Umbilical cord (tissue), 2 donors: ENCODE results near the gene DOK4. TPM values are rescaled to one million over a fixed set of nuclear protein-coding genes. Genes with fewer than 3 reads are reported as not detected.

Source experiments
- DNase-seq: peaks from one replicate; pipeline ENCODE4 v3.0.0-alpha.2; 2015; ENCODE audit warnings: low spot score
- total RNA-seq: library from RNA; depleted of rRNA; stranded (reverse); fragments of >200 nt; gene quantifications from one replicate; pipeline ENCODE4 v1.2.3, GENCODE V29; 2014; ENCODE audit warnings: low replicate concordance; ENCODE audit not compliant: insufficient read depth

The DOK4 gene
- total RNA-seq, 1 donor from 2014 or later: 22.4 TPM

- DNase-seq: no peak
Observed at GRCh38 chr16:57478396-57479204, 7.7 kb downstream of the DOK4 start.

DNA sequence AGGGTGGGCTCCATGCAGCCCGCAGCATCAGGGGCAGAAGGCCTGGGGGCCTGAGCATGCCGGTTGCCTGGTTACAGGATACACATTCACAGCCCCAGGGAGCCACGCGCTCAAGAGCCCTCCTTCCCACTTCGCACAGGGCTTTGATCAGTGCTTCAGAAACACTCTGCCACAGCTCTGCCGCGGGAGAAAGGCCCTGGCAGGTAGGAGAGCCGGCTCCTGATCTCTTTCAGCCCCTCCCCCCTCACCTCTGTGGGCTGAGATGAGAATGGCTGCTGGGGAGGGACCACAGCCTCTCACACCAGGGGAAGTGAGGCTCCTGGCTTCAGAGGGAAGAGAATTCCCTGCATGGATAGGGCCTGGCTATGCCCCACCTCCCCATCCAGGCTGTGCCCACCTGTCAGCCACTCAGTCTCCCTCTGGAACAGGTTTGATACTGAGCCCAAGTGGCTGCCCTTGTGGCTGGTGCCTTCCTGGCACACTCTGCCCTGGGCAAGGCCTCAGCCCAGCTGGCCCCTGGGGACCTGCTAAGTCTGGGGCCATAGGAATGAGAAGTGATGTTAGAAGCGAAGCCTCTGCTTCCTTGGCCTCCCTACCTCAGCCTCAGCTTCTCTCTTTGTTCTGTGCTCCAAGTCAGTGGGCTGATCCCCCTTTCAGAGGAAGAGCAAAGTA lies 8.6 kb downstream of the DOK4 start:
- DNase-seq: no peak

DNA sequence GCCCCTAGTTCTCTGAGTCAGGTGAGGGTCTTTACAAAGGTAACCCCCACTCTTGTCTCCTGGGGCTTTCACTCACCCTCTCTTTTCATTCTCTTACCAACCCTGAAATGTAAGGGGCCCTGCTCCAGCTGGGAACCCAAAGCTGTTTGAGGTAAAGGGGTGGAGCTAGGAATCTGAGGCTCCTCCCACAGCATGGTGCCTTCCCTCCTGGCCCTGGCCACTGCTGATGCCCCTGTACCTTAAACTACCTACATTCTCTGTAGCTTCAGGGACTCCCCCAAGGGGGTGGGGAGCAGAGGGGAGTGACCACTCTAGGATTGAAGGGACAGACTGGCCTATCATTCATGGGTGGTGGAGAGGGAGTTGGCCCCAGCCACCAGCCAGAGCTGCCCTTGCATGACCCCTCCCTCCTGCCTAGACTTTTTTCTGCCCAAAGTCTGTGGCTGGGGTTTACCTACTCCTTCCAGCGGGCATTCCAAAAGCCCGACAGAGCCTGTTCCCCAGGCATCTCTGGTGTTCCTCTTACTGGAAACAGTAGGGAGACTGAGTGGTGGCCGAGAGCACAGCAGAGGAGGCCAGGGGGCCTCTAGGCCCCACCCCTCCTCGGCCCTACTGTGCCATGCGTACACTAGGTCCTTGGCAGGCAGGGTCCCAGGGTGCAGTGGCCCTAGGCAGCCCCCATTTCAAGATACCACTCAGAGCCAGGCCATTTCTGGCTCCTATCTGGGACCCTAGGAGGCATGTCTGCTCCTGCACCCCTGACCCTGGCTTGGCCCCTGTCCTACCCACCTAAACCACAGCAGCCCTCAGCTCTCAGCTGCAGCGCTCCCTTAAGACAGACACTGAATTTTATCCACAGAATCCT lies 9.5 kb downstream of the DOK4 start:
- no peak for DNase-seq

DNA sequence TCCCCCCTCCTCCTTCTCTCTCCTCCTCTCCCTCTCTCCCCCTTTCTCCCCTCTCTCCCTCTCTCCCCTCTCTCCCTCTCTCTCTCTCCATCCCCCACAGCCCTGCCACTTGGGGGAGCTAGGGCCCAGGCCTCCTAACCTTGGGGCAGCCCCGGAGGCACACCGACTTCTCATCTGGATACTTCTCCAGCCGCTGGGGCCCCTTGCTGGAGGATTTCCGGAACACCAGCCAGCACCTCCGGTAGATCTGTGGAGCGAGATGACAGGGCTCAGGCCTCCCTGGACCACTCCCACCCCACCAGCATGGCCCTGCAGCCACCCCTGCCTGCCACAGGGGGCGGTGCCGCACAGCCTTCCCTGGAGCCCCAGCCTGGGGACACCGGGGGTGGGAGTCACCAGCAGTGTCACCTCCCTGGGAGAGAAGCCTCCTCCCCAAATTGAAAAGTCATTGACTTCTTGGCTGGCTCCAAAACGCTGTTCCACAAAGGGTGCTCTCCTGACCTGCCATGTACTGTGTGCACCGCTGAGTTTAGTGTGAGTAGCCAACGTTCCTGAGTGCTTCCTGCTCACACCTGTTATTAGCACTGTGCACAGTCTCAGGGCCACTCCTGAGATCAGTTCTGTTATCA lies 10.5 kb downstream of the DOK4 start:
- DNase-seq: peak; percentile 46

DNA sequence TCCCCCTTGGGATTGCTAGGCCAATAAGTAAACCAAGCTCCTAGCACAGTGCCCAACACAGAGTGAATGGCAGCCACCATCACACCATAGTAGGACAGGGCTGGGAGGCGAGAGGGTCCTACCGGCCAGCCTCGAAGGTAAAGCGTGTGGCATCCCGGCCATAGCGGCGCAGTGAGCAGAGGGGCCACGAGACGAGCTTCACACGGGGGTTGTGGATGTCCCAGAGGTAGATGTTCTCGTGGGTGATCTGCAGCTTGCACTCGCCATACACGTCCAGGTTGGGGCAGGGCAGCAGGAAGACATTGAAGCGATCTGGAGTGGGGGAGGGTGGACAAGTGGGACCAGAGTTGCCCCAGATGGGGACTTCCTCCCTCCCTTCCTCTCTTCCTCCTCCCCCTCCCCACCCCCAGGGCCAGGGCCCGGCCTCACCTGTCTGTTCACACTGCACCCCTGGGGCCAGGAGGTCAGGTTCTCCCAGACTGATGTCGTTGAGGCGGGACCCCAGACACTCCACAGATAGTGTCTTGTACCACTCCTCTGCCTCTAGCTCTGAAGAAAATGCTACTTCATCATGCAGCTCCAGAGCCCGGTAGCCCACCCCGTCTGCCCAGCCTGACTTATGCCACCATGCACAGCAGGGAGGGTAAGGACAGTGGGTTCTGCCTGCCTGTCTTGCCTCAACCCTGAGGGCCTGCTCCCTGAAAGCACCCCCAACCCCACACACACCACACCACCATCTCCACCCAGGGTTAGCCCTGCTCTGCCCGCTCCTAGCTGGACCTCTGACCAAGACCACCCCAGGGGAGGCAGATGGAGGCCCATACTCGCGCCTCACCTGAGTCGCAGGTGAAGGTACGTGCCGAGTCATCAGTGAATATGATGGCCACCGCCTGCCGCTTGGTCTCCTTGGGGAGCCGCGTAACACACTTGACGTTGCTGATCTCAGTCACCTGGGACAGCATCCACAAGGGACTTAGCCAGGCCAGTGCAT lies 11.3 kb downstream of the DOK4 start:
- no peak for DNase-seq

GRCh38 chr16:57473906-57474305 lies 12.4 kb downstream of the DOK4 start:
- DNase-seq: no peak

GRCh38 chr16:57473176-57473840 lies 13.0 kb downstream of the DOK4 start:
- DNase-seq: no peak

- no peak for DNase-seq
Observed at GRCh38 chr16:57472665-57473060, 13.6 kb downstream of the DOK4 start.

DNA sequence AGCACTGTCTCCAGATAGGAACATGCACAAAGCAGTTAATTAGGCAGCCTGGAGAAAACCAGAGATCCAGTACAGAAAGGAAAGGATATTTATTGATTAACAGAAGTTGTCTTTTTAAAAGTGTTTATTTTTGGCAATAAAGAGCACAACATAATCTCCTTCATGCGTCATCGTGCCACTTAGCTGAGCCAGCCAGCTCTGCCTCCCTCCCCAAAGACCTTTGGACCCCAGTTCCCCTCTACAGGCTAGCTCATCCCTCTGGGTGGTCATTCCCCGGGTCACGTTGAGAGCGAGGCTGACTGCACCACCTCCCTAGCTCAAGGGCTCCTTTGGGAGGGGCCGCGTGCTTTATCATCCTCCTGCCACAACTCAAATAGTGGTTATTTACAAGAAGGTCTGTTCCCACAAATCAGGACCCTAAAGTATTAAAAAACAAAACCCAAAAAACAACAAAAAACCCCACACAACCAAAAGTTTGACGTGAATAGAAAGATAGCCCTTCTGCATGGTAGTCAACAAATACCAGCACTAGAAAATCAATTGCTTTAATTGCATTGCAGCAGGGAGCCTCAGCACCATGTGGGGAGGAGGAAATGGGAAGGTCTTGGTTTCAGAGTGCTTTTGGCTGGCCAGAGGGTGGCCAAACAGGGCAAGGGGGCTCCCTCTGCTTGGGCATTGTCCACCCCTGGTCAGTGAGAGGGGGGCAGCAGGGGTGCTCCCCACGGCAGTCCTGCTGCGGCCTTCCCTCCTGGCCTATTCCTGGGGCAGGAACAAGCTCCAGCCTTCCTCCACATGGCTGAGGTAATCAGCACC lies 14.2 kb downstream of the DOK4 start:
- DNase-seq: no peak

DNA sequence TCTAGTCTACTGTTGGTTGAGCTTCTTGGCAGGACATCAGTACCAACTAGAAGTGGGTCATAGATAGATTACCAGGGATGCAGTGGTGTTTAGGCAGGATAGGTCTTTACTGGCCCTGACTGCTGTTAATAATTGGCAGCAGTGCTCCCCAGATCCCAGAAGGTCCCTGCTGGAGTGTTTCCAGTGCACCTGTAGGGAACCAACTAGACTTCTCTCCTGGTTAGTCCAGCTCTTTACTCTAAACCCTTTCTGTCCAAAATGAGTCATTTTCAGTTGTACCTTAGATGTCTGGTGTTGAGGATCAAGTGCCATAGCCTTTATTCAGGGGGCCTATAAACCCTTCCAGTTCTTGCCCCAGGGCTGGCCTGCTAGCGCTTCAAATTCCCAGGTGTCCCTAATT lies 15.1 kb downstream of the DOK4 start:
- DNase-seq: no peak

GRCh38 chr16:57470711-57471110 lies 15.6 kb downstream of the DOK4 start:
- no peak for DNase-seq

DNA sequence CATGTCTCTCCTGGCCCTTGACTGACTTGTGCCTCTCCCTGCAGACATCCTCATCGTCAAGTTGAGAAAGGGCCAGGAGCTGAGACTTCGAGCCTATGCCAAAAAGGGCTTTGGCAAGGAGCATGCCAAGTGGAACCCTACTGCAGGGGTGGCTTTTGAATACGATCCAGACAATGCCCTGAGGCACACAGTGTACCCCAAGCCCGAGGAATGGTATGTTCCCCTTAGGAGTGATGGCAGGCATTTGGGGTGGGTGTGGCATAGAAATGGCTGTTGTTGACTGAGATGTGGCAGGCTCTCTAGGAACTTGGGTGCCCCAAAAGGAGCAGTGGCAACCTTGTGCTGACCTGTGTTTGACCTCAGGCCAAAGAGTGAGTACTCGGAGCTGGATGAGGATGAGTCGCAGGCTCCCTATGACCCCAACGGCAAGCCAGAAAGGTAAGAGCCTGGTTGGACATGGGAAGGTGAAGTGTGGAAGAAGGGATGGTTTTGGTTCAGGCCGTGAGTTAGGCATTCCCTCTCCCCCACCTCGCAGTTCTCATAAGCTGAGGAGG lies 16.3 kb downstream of the DOK4 start:
- DNase-seq: no peak

GRCh38 chr16:57469046-57469445 lies 17.2 kb downstream of the DOK4 start:
- DNase-seq: no peak

DNA sequence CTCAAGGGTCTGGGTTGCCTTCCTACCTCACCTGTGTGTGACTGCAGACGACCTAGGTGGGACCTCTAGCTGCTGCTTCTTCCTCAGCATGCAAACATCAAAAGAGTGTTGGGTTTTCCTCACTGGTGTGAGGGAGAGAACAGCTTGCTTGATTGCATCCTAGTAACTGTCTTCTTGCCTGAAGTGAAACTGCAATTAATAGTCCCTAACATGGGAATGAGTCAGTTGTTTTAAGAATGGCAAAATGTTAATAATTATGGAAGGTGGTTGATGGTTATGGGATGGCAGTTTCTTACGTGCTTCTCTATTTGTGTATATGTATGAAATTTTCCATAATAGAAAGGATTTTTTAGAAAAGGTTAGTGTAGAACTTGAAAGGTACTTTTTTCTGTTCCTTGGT lies 17.9 kb downstream of the DOK4 start:
- no peak for DNase-seq

DNA sequence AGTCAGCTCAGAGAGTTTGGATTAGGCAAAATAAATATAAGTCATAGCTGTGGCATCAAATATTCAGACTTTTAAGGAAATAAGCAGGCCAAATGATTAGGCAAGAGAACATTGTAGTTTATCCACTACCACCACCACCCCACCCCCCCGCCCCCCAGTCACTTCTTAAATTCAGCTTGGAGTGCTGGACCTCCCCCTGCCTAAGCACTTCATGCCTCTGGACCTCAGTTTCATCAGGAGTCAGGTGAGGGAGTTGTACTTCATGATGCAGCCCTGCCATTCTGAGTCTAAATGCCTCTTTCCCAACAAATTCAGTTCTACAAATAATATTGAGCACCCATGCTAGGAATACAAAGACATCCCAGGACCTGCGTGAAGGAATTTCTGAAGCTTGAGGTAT lies 21.8 kb downstream of the DOK4 start:
- DNase-seq: no peak

GRCh38 chr16:57462978-57463362 lies 23.3 kb downstream of the DOK4 start:
- no peak for DNase-seq

- DNase-seq: peak; percentile 84
Observed at GRCh38 chr16:57462209-57462977, 23.9 kb downstream of the DOK4 start, which contains the start of gene POLR2C. Gene POLR2C, plus strand, starts transcription at chr16:57462679. Its CDS starts 46 bp downstream, at chr16:57462725.

GRCh38 chr16:57452021-57452420 lies 34.3 kb downstream of the DOK4 start:
- no peak for DNase-seq
